Neural cell (in vitro differentiated cells): ENCODE measurements around the gene TRIM72. TPM values are rescaled to one million over a fixed set of nuclear protein-coding genes. Genes with fewer than 3 reads are reported as not detected.

ENCODE experiments used
- H2AFZ ChIP-seq: fragments of 200-600, 300-800 bp; sonication (generic), shearing (Covaris generic); 2 replicates; pipeline ENCODE4 v1.6.0; 2014; ENCODE audit warnings: low read depth, mild to moderate bottlenecking, antibody characterized with exemption, low read length, moderate library complexity
- H3F3A ChIP-seq: fragments of 200-600 bp; shearing (Covaris generic); 2 replicates; pipeline ENCODE4 v1.6.1; 2016; ENCODE audit warnings: mild to moderate bottlenecking, moderate library complexity, mixed read lengths, antibody characterized with exemption, low read length; ENCODE audit not compliant: insufficient read depth, poor library complexity, severe bottlenecking
- H3K27ac ChIP-seq: fragments of 200-600, 300-800 bp; sonication (generic), shearing (Covaris generic); 2 replicates; pipeline ENCODE4 v1.5.1; 2014; ENCODE audit warnings: mild to moderate bottlenecking, low read length, moderate library complexity
- H3K27me3 ChIP-seq: fragments of 300-800, 200-600 bp; sonication (generic), shearing (Covaris generic); 2 replicates; pipeline ENCODE4 v1.6.0; 2014; ENCODE audit warnings: mild to moderate bottlenecking, low read depth, low read length, moderate library complexity; ENCODE audit not compliant: insufficient read depth
- H3K36me3 ChIP-seq: fragments of 300-800, 200-600 bp; sonication (generic), shearing (Covaris generic); 2 replicates; pipeline ENCODE4 v1.5.1; 2014; ENCODE audit warnings: mild to moderate bottlenecking, antibody characterized with exemption, low read length, moderate library complexity; ENCODE audit not compliant: insufficient read depth
- H3K4me2 ChIP-seq: fragments of 300-800, 200-600 bp; sonication (generic), shearing (Covaris generic); 2 replicates; pipeline ENCODE4 v1.6.0; 2014; ENCODE audit warnings: mild to moderate bottlenecking, low read length
- H3K4me3 ChIP-seq: fragments of 300-800, 200-600 bp; sonication (generic), shearing (Covaris generic); 2 replicates; pipeline ENCODE4 v1.5.1; 2014; ENCODE audit warnings: mild to moderate bottlenecking, low read length, moderate library complexity
- H3K79me2 ChIP-seq: fragments of 200-600 bp; shearing (Covaris generic); replicated peaks from 2 replicates; pipeline ENCODE4 v1.6.0; 2014; ENCODE audit warnings: mild to moderate bottlenecking, low read length, moderate library complexity; ENCODE audit not compliant: insufficient read depth
- H3K9ac ChIP-seq: fragments of 300-800, 200-600 bp; sonication (generic), shearing (Covaris generic); 2 replicates; pipeline ENCODE4 v1.6.1; 2016; ENCODE audit warnings: mild to moderate bottlenecking, low read length, mixed read lengths
- H3K9me2 ChIP-seq: fragments of 200-600 bp; shearing (Covaris generic); 2 replicates; pipeline ENCODE4 v1.6.1; 2016; ENCODE audit warnings: mild to moderate bottlenecking, low read length, mixed read lengths; ENCODE audit not compliant: insufficient read depth
- H3K9me3 ChIP-seq: fragments of 200-600, 300-800 bp; sonication (generic), shearing (Covaris generic); 2 replicates; pipeline ENCODE4 v1.6.1; 2016; ENCODE audit warnings: mild to moderate bottlenecking, mixed run types, low read length, moderate library complexity, mixed read lengths
- H4K20me1 ChIP-seq: fragments of 200-600 bp; shearing (Covaris generic); 2 replicates; pipeline ENCODE4 v1.6.1; 2016; ENCODE audit warnings: mild to moderate bottlenecking, mixed run types; ENCODE audit not compliant: insufficient read depth
- EP300 ChIP-seq: fragments of 450-650 bp; conservative IDR thresholded peaks from 2 replicates; pipeline ENCODE4 v1.6.1; 2014; ENCODE audit warnings: antibody characterized with exemption, mild to moderate bottlenecking, moderate library complexity; ENCODE audit not compliant: poor library complexity, severe bottlenecking
- EZH2 ChIP-seq: fragments of 200-600, 300-800 bp; shearing (Covaris generic), sonication (generic); IDR thresholded peaks from 2 replicates; pipeline ENCODE4 v1.6.1; 2014; ENCODE audit warnings: antibody characterized with exemption, low read length, borderline replicate concordance, mild to moderate bottlenecking; ENCODE audit not compliant: insufficient read depth, poor library complexity, severe bottlenecking
- MXI1 ChIP-seq: fragments of 450-650 bp; conservative IDR thresholded peaks from 2 replicates; pipeline ENCODE4 v1.6.1; 2014; ENCODE audit warnings: antibody characterized with exemption, mild to moderate bottlenecking; ENCODE audit not compliant: poor library complexity, severe bottlenecking
- POLR2AphosphoS5 ChIP-seq: IDR thresholded peaks from 2 replicates; pipeline ENCODE4 v1.6.1; 2012
- RAD21 ChIP-seq: fragments of 450-650 bp; conservative IDR thresholded peaks from 2 replicates; pipeline ENCODE4 v1.6.1; 2014; ENCODE audit warnings: antibody characterized with exemption, mild to moderate bottlenecking, moderate library complexity
- SMC3 ChIP-seq: fragments of 450-650 bp; conservative IDR thresholded peaks from 2 replicates; pipeline ENCODE4 v1.6.1; 2014; ENCODE audit warnings: antibody characterized with exemption, mild to moderate bottlenecking, moderate library complexity; ENCODE audit not compliant: poor library complexity
- TAF1 ChIP-seq: IDR thresholded peaks from 2 replicates; pipeline ENCODE4 v1.6.1; 2012; ENCODE audit warnings: low read depth
- polyA plus RNA-seq: library from polyadenylated mRNA; depleted of rRNA; stranded (reverse); fragments of >200 nt; gene quantifications from 2 replicates; pipeline ENCODE4 v1.2.3, GENCODE V29; 2014
- TF ChIP-seq, protein P1 (sequence below): fragments of 450-650 bp; IDR thresholded peaks from 2 replicates; pipeline ENCODE4 v1.5.1; 2014; ENCODE audit warnings: antibody characterized with exemption, mild to moderate bottlenecking, moderate library complexity; ENCODE audit not compliant: poor library complexity, severe bottlenecking
- TF ChIP-seq, protein P2 (sequence below): IDR thresholded peaks from 2 replicates; pipeline ENCODE4 v1.6.1; 2012; ENCODE audit warnings: borderline replicate concordance

The TRIM72 gene
- polyA plus RNA-seq, 1 donor from 2014 or later = 0.05 TPM

DNA sequence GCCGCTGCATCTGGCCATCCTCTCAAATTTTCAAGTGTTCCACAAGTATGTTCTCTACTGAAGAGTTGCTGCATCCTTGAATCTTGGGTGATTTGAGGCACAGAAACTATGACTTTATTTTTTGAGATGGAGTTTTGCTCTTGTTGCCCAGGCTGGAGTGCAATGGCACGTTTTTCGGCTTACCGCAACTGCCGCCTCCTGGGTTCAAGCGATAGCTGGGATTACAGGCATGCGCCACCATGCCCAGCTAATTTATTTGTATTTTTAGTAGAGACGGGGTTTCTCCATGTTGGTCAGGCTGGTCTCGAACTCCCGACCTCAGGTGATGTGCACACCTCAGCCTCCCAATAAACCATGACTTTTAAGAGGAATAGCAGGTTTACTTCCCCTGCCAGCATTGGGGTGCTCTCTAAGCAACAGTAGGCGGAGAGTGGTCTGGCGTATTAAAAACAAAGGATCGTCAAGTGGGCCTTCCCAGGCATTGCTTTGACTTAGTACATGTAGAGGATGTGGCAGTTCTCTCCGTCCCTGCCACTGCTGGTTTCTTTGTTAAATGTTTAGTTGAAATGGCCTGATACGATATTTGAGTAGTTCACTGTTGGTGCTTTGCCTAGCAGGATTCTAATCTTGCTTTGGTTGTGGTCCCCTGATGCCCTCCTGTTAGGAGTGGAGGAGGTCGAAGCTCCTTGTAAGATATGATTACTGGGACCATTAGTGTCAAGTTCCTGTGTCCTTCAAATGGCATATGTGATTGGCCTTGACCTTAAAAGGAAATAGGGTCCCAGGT lies 20.9 kb upstream of the TRIM72 start:
- Histone ChIP-seq H2AFZ (no peak overlapping the region), H3K9me3 (no peaks in the 10 kb centered on the region), H3K9me2 (no peaks in the 10 kb centered on the region), H3K27me3 (no peaks in the 10 kb centered on the region), H3K4me2 (no peak overlapping the region), H3K36me3 (peaks cover 23% of the 10 kb centered on the region), H3K4me3 (no peak overlapping the region), H3F3A (no peaks in the 10 kb centered on the region), H3K27ac (no peak overlapping the region), H3K9ac (no peak overlapping the region), H3K79me2 (peaks cover 8% of the 10 kb centered on the region), H4K20me1 (peaks cover 14% of the 10 kb centered on the region)
- TF ChIP-seq POLR2AphosphoS5 = peak; percentile 1
- TF ChIP-seq MXI1 = no peak

DNA sequence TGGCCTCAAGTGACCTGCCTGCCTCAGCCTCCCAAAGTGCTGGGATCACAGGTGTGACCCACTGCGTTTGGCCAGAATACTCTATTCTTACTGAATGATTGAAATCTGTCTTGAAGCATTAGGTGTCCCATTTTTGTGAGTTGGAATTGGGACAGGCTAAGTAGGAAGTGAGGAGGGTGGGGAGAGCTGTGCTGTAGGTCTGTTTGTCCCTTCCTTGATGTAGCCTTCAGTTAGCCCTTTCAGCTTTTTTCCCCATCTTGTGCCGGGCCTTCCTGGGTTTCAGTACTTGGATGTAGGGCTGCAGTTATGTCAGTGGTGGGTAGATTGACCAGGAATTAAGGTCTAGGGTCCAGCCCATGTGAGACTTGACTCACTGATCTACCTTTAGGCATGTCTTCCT lies 20.0 kb upstream of the TRIM72 start:
- peaks cover 23% of the 10 kb centered on the region for H3K36me3 ChIP-seq
- peaks cover 10% of the 10 kb centered on the region for H4K20me1 ChIP-seq
- H3K27ac ChIP-seq = no peak overlapping the region
- no peak overlapping the region for H3K4me2 ChIP-seq
- no peaks in the 10 kb centered on the region for H3K9me3 ChIP-seq
- no peaks in the 10 kb centered on the region for H3K9me2 ChIP-seq
- no peaks in the 10 kb centered on the region for H3F3A ChIP-seq
- H2AFZ ChIP-seq = no peak overlapping the region
- no peak overlapping the region for H3K9ac ChIP-seq
- no peak overlapping the region for H3K4me3 ChIP-seq
- no peaks in the 10 kb centered on the region for H3K27me3 ChIP-seq
- TF ChIP-seq RAD21 (no peak), POLR2AphosphoS5 (no peak), EZH2 (no peak), TAF1 (no peak), SMC3 (no peak), EP300 (no peak), MXI1 (no peak)
- TF ChIP-seq, protein P1, sequence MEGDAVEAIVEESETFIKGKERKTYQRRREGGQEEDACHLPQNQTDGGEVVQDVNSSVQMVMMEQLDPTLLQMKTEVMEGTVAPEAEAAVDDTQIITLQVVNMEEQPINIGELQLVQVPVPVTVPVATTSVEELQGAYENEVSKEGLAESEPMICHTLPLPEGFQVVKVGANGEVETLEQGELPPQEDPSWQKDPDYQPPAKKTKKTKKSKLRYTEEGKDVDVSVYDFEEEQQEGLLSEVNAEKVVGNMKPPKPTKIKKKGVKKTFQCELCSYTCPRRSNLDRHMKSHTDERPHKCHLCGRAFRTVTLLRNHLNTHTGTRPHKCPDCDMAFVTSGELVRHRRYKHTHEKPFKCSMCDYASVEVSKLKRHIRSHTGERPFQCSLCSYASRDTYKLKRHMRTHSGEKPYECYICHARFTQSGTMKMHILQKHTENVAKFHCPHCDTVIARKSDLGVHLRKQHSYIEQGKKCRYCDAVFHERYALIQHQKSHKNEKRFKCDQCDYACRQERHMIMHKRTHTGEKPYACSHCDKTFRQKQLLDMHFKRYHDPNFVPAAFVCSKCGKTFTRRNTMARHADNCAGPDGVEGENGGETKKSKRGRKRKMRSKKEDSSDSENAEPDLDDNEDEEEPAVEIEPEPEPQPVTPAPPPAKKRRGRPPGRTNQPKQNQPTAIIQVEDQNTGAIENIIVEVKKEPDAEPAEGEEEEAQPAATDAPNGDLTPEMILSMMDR = no peak
- TF ChIP-seq, protein P2, sequence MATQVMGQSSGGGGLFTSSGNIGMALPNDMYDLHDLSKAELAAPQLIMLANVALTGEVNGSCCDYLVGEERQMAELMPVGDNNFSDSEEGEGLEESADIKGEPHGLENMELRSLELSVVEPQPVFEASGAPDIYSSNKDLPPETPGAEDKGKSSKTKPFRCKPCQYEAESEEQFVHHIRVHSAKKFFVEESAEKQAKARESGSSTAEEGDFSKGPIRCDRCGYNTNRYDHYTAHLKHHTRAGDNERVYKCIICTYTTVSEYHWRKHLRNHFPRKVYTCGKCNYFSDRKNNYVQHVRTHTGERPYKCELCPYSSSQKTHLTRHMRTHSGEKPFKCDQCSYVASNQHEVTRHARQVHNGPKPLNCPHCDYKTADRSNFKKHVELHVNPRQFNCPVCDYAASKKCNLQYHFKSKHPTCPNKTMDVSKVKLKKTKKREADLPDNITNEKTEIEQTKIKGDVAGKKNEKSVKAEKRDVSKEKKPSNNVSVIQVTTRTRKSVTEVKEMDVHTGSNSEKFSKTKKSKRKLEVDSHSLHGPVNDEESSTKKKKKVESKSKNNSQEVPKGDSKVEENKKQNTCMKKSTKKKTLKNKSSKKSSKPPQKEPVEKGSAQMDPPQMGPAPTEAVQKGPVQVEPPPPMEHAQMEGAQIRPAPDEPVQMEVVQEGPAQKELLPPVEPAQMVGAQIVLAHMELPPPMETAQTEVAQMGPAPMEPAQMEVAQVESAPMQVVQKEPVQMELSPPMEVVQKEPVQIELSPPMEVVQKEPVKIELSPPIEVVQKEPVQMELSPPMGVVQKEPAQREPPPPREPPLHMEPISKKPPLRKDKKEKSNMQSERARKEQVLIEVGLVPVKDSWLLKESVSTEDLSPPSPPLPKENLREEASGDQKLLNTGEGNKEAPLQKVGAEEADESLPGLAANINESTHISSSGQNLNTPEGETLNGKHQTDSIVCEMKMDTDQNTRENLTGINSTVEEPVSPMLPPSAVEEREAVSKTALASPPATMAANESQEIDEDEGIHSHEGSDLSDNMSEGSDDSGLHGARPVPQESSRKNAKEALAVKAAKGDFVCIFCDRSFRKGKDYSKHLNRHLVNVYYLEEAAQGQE = no peak
- peaks cover 2% of the 10 kb centered on the region for H3K79me2 ChIP-seq
